ENCODE results near the gene INAVA.

The INAVA gene

GRCh38 chr1:200894712-200895442 is at the start of gene INAVA:
Gene INAVA, plus strand, starts transcription at chr1:200894900. Its CDS starts 3,501 bp downstream, at chr1:200898401.
- DNase-seq (ENCODE audit: low read depth in 2 of 2): no peak

GRCh38 chr1:200845360-200845759 is 49.3 kb upstream of the INAVA start:
- DNase-seq (ENCODE audit: low read depth in 2 of 2): no peak

GRCh38 chr1:200846398-200846797 is 48.3 kb upstream of the INAVA start:
- no peak for DNase-seq (ENCODE audit: low read depth in 2 of 2)

- no peak for DNase-seq (ENCODE audit: low read depth in 2 of 2)
Measured at GRCh38 chr1:200849430-200849829, 45.3 kb upstream of the INAVA start.

- DNase-seq (ENCODE audit: low read depth in 2 of 2): no peak
Measured at GRCh38 chr1:200850554-200850953, 44.1 kb upstream of the INAVA start.

- no peak for DNase-seq (ENCODE audit: low read depth in 2 of 2)
Measured at GRCh38 chr1:200856716-200857357, 37.9 kb upstream of the INAVA start.

GRCh38 chr1:200857804-200858203 is 36.9 kb upstream of the INAVA start:
- DNase-seq (ENCODE audit: low read depth in 2 of 2): no peak

- no peak for DNase-seq (ENCODE audit: low read depth in 2 of 2)
Measured at GRCh38 chr1:200861937-200862647, 32.6 kb upstream of the INAVA start.

GRCh38 chr1:200862713-200863415 is 31.8 kb upstream of the INAVA start:
- no peak for DNase-seq (ENCODE audit: low read depth in 2 of 2)

- no peak for DNase-seq (ENCODE audit: low read depth in 2 of 2)
Measured at GRCh38 chr1:200866116-200866515, 28.6 kb upstream of the INAVA start.

GRCh38 chr1:200866521-200866920 is 28.2 kb upstream of the INAVA start:
- no peak for DNase-seq (ENCODE audit: low read depth in 2 of 2)

GRCh38 chr1:200867018-200867811 is 27.5 kb upstream of the INAVA start:
- DNase-seq (ENCODE audit: low read depth in 2 of 2): no peak

GRCh38 chr1:200869376-200869752 is 25.3 kb upstream of the INAVA start:
- DNase-seq (ENCODE audit: low read depth in 2 of 2): no peak

GRCh38 chr1:200869753-200870391 is 24.8 kb upstream of the INAVA start:
- no peak for DNase-seq (ENCODE audit: low read depth in 2 of 2)

- DNase-seq (ENCODE audit: low read depth in 2 of 2): no peak
Measured at GRCh38 chr1:200872446-200873115, 22.1 kb upstream of the INAVA start, which contains the start of gene GPR25. Gene GPR25, plus strand, starts transcription at chr1:200872981. Its CDS starts 57 bp downstream, at chr1:200873038.

- no peak for DNase-seq (ENCODE audit: low read depth in 2 of 2)
Measured at GRCh38 chr1:200873116-200873670, 21.5 kb upstream of the INAVA start.

- no peak for DNase-seq (ENCODE audit: low read depth in 2 of 2)
Measured at GRCh38 chr1:200873671-200874397, 20.9 kb upstream of the INAVA start.

- no peak for DNase-seq (ENCODE audit: low read depth in 2 of 2)
Measured at GRCh38 chr1:200874694-200875093, 20.0 kb upstream of the INAVA start.

- DNase-seq (ENCODE audit: low read depth in 2 of 2): no peak
Measured at GRCh38 chr1:200875416-200875815, 19.3 kb upstream of the INAVA start.
